Measurements from ENCODE around the gene NKX6-2.

Gene NKX6-2

GRCh38 chr10:132786884-132787494, 1.0 kb upstream of the NKX6-2 start:
- Histone ChIP-seq H3K27me3 (ENCODE audit: control insufficient read depth in 3 of 3, insufficient read depth in 3 of 3, low read depth in 1 of 3, low read length in 3 of 3) (peaks cover 48 to 86% (median 69%) of the 10 kb centered on the region in 3 experiments), H3K4me2 (ENCODE audit: insufficient read depth, low read length, poor library complexity, severe bottlenecking) (peak overlapping the region; percentile 54), H3K9me3 (replicated peaks in 1 of 2; ENCODE audit: control insufficient read depth in 2 of 2, insufficient read depth in 1 of 2, low read depth in 1 of 2, low read length in 2 of 2) (peaks cover 0 to 16% of the 10 kb centered on the region in 2 donors), H3K18ac (ENCODE audit: low read length) (peak overlapping the region; percentile 64), H3K4me3 (ENCODE audit: low read length in 2 of 2) (peak overlapping the region in 1 of 2 donors; percentile 36), H3K27ac (replicated peaks; ENCODE audit: low read length) (no peak overlapping the region), H3K4me1 (ENCODE audit: control insufficient read depth in 2 of 2, insufficient read depth in 1 of 2, low read depth in 1 of 2, low read length in 2 of 2) (peaks cover 0 to 22% of the 10 kb centered on the region in 2 donors), H2BK5ac (ENCODE audit: low read length) (no peak overlapping the region), H4K8ac (ENCODE audit: low read depth, low read length) (no peak overlapping the region), H2BK15ac (ENCODE audit: low read length) (no peak overlapping the region), H2BK12ac (ENCODE audit: low read length) (no peak overlapping the region), H3K79me1 (ENCODE audit: low read depth, low read length) (no peaks in the 10 kb centered on the region), H3K9ac (ENCODE audit: low read depth, low read length, poor library complexity) (no peak overlapping the region), H2AK5ac (ENCODE audit: low read depth, low read length) (no peak overlapping the region), H3K4ac (ENCODE audit: low read length) (no peak overlapping the region), H3K23ac (ENCODE audit: low read depth, low read length, poor library complexity) (peak overlapping the region; percentile 55), H4K91ac (ENCODE audit: low read depth, low read length, poor library complexity) (no peak overlapping the region), H2BK120ac (ENCODE audit: low read depth, low read length) (no peak overlapping the region), H2AFZ (ENCODE audit: low read length) (peak overlapping the region; percentile 82), H3K36me3 (replicated peaks in 1 of 2; ENCODE audit: control insufficient read depth in 2 of 2, insufficient read depth in 2 of 2, low read length in 2 of 2) (peaks cover 0 to 13% of the 10 kb centered on the region in 2 donors), H3K14ac (ENCODE audit: low read length) (no peak overlapping the region)
- DNase-seq (ENCODE audit: low spot score), result no peak
- WGBS, 2 donors (ENCODE audit: extremely low coverage in 2 of 2, insufficient read length in 2 of 2, insufficient replicate concordance in 1 of 2), result no CpG with 5 or more reads among the region's 80 CpGs

- H3K36me3 ChIP-seq (replicated peaks in 1 of 2; ENCODE audit: control insufficient read depth in 2 of 2, insufficient read depth in 2 of 2, low read length in 2 of 2), result peaks cover 0 to 18% of the 10 kb centered on the region in 2 donors
- no peak overlapping the region for H3K23ac ChIP-seq (ENCODE audit: low read depth, low read length, poor library complexity)
- no peak overlapping the region for H3K27ac ChIP-seq (replicated peaks; ENCODE audit: low read length)
- H2BK15ac ChIP-seq (ENCODE audit: low read length), result no peak overlapping the region
- no peak overlapping the region for H2BK120ac ChIP-seq (ENCODE audit: low read depth, low read length)
- H3K4me3 ChIP-seq (ENCODE audit: low read length in 2 of 2), result peak overlapping the region in 1 of 2 donors; percentile 36
- no peak overlapping the region for H3K4ac ChIP-seq (ENCODE audit: low read length)
- peak overlapping the region; percentile 18 for H3K4me2 ChIP-seq (ENCODE audit: insufficient read depth, low read length, poor library complexity, severe bottlenecking)
- no peaks in the 10 kb centered on the region for H3K79me1 ChIP-seq (ENCODE audit: low read depth, low read length)
- peaks cover 0 to 16% of the 10 kb centered on the region in 2 donors for H3K9me3 ChIP-seq (replicated peaks in 1 of 2; ENCODE audit: control insufficient read depth in 2 of 2, insufficient read depth in 1 of 2, low read depth in 1 of 2, low read length in 2 of 2)
- no peak for DNase-seq (ENCODE audit: low spot score)
- H3K18ac ChIP-seq (ENCODE audit: low read length), result peak overlapping the region; percentile 87
- peaks cover 0 to 22% of the 10 kb centered on the region in 2 donors for H3K4me1 ChIP-seq (ENCODE audit: control insufficient read depth in 2 of 2, insufficient read depth in 1 of 2, low read depth in 1 of 2, low read length in 2 of 2)
- H4K8ac ChIP-seq (ENCODE audit: low read depth, low read length), result no peak overlapping the region
- no peak overlapping the region for H2BK12ac ChIP-seq (ENCODE audit: low read length)
- no CpG with 5 or more reads among the region's 58 CpGs for WGBS, 2 donors (ENCODE audit: extremely low coverage in 2 of 2, insufficient read length in 2 of 2, insufficient replicate concordance in 1 of 2)
- H3K9ac ChIP-seq (ENCODE audit: low read depth, low read length, poor library complexity), result no peak overlapping the region
- H3K14ac ChIP-seq (ENCODE audit: low read length), result no peak overlapping the region
- H2AK5ac ChIP-seq (ENCODE audit: low read depth, low read length), result no peak overlapping the region
- no peak overlapping the region for H2BK5ac ChIP-seq (ENCODE audit: low read length)
- peaks cover 48 to 89% (median 69%) of the 10 kb centered on the region in 3 experiments for H3K27me3 ChIP-seq (ENCODE audit: control insufficient read depth in 3 of 3, insufficient read depth in 3 of 3, low read depth in 1 of 3, low read length in 3 of 3)
- no peak overlapping the region for H4K91ac ChIP-seq (ENCODE audit: low read depth, low read length, poor library complexity)
- H2AFZ ChIP-seq (ENCODE audit: low read length), result peak overlapping the region; percentile 82
Measured at GRCh38 chr10:132786476-132786883, 533 bp upstream of the NKX6-2 start.

- Histone ChIP-seq H3K14ac (ENCODE audit: low read length) (no peak overlapping the region), H2AK5ac (ENCODE audit: low read depth, low read length) (peak overlapping the region; percentile 94), H3K36me3 (replicated peaks in 1 of 2; ENCODE audit: control insufficient read depth in 2 of 2, insufficient read depth in 2 of 2, low read length in 2 of 2) (peaks cover 0 to 18% of the 10 kb centered on the region in 2 donors), H2BK5ac (ENCODE audit: low read length) (no peak overlapping the region), H2AFZ (ENCODE audit: low read length) (peak overlapping the region; percentile 85), H4K8ac (ENCODE audit: low read depth, low read length) (no peak overlapping the region), H3K27ac (replicated peaks; ENCODE audit: low read length) (no peak overlapping the region), H3K27me3 (ENCODE audit: control insufficient read depth in 3 of 3, insufficient read depth in 3 of 3, low read depth in 1 of 3, low read length in 3 of 3) (peaks cover 48 to 86% (median 61%) of the 10 kb centered on the region in 3 experiments), H3K4me1 (ENCODE audit: control insufficient read depth in 2 of 2, insufficient read depth in 1 of 2, low read depth in 1 of 2, low read length in 2 of 2) (peaks cover 0 to 18% of the 10 kb centered on the region in 2 donors), H3K23ac (ENCODE audit: low read depth, low read length, poor library complexity) (peak overlapping the region; percentile 55), H2BK15ac (ENCODE audit: low read length) (no peak overlapping the region), H3K4me3 (ENCODE audit: low read length in 2 of 2) (peak overlapping the region in 1 of 2 donors; percentile 46), H3K4me2 (ENCODE audit: insufficient read depth, low read length, poor library complexity, severe bottlenecking) (peak overlapping the region; percentile 77), H4K91ac (ENCODE audit: low read depth, low read length, poor library complexity) (no peak overlapping the region), H2BK120ac (ENCODE audit: low read depth, low read length) (no peak overlapping the region), H3K9ac (ENCODE audit: low read depth, low read length, poor library complexity) (no peak overlapping the region), H3K79me1 (ENCODE audit: low read depth, low read length) (no peaks in the 10 kb centered on the region), H3K9me3 (replicated peaks in 1 of 2; ENCODE audit: control insufficient read depth in 2 of 2, insufficient read depth in 1 of 2, low read depth in 1 of 2, low read length in 2 of 2) (peaks cover 0 to 16% of the 10 kb centered on the region in 2 donors), H3K18ac (ENCODE audit: low read length) (peak overlapping the region; percentile 83), H2BK12ac (ENCODE audit: low read length) (no peak overlapping the region), H3K4ac (ENCODE audit: low read length) (no peak overlapping the region)
- DNase-seq (ENCODE audit: low spot score), result no peak
- WGBS, 2 donors (ENCODE audit: extremely low coverage in 2 of 2, insufficient read length in 2 of 2, insufficient replicate concordance in 1 of 2), result no CpG with 5 or more reads among the region's 111 CpGs
Measured at GRCh38 chr10:132784866-132785722, 853 bp downstream of the NKX6-2 start.

All from neuronal stem cell (in vitro differentiated cells).